ENCODE data around the gene MRPS27. TPM values are rescaled to one million over a fixed set of nuclear protein-coding genes. Genes with fewer than 3 reads are reported as not detected.
A peak's percentile ranks its signal among the peaks of the same experiment; 100 is the strongest.

The MRPS27 gene
- total RNA-seq, 2 experiments from 2014 or later, result 25.0 to 26.1 TPM

GRCh38 chr5:72347801-72348308 lies 27.8 kb upstream of the MRPS27 start:
- peaks cover 51% of the 10 kb centered on the region for H3K36me3 Mint-ChIP-seq (ENCODE audit: low read depth)
- no peak for ATAC-seq (ENCODE audit: poor library complexity)

GRCh38 chr5:72346398-72346797 lies 26.4 kb upstream of the MRPS27 start:
- no peaks in the 10 kb centered on the region for H3K9me3 Mint-ChIP-seq
- H3K27me3 Mint-ChIP-seq, result no peaks in the 10 kb centered on the region
- no peak for ATAC-seq (ENCODE audit: poor library complexity)
- Histone ChIP-seq H3K9me3 (ENCODE audit: control insufficient read depth in 1 of 2, insufficient read depth in 1 of 2, low read length in 2 of 2) (no peaks in the 10 kb centered on the region), H3K4me3 (ENCODE audit: low read length) (no peak overlapping the region), H3K4me1 (ENCODE audit: insufficient read depth, low read length) (no peaks in the 10 kb centered on the region), H3K36me3 (ENCODE audit: insufficient read depth, low read length) (peaks cover 21% of the 10 kb centered on the region), H3K27ac (ENCODE audit: low read depth in 1 of 2, low read length in 2 of 2) (no peak overlapping the region), H3K27me3 (ENCODE audit: control insufficient read depth in 1 of 2, insufficient read depth in 2 of 2, low read length in 2 of 2) (no peaks in the 10 kb centered on the region)
- DNase-seq, result no peak
- ChIA-PET POLR2A (no interaction called here), CTCF (no interaction called here)
- intact Hi-C loops (cut with DNase I, micrococcal nuclease), result no loop called here
- H3K4me3 Mint-ChIP-seq, result no peak overlapping the region
- H3K4me1 Mint-ChIP-seq (ENCODE audit: low read depth), result peaks cover 9% of the 10 kb centered on the region
- no peak overlapping the region for H3K27ac Mint-ChIP-seq
- no peak for TF ChIP-seq CTCF (IDR thresholded peaks at IDR 0.05)
- H3K36me3 Mint-ChIP-seq (ENCODE audit: low read depth), result peaks cover 50% of the 10 kb centered on the region

More at GRCh38 chr5:72347801-72348308, 27.8 kb upstream of the MRPS27 start:
- Histone ChIP-seq H3K9me3 (ENCODE audit: control insufficient read depth in 1 of 2, insufficient read depth in 1 of 2, low read length in 2 of 2) (no peaks in the 10 kb centered on the region), H3K4me3 (ENCODE audit: low read length) (no peak overlapping the region), H3K4me1 (ENCODE audit: insufficient read depth, low read length) (no peaks in the 10 kb centered on the region), H3K36me3 (ENCODE audit: insufficient read depth, low read length) (peaks cover 13% of the 10 kb centered on the region), H3K27me3 (ENCODE audit: control insufficient read depth in 1 of 2, insufficient read depth in 2 of 2, low read length in 2 of 2) (no peaks in the 10 kb centered on the region), H3K27ac (ENCODE audit: low read depth in 1 of 2, low read length in 2 of 2) (no peak overlapping the region)
- ChIA-PET POLR2A (no interaction called here), CTCF (no interaction called here)
- Mint-ChIP-seq H3K27me3 (no peaks in the 10 kb centered on the region), H3K9me3 (no peaks in the 10 kb centered on the region), H3K4me3 (no peak overlapping the region), H3K27ac (no peak overlapping the region), H3K4me1 (ENCODE audit: low read depth) (peaks cover 9% of the 10 kb centered on the region)
- peak in 2 of 14 experiments; percentile 9 to 29 for DNase-seq
- intact Hi-C loops (cut with DNase I, micrococcal nuclease), result no loop called here
- no peak for TF ChIP-seq CTCF (IDR thresholded peaks at IDR 0.05)

GRCh38 chr5:72338689-72339209 lies 18.7 kb upstream of the MRPS27 start:
- ChIA-PET POLR2A (no interaction called here), CTCF (no interaction called here)
- H3K4me3 ChIP-seq (ENCODE audit: low read length), result no peak overlapping the region
- no peaks in the 10 kb centered on the region for H3K9me3 Mint-ChIP-seq
- H3K36me3 ChIP-seq (ENCODE audit: insufficient read depth, low read length), result peaks cover 42% of the 10 kb centered on the region
- H3K4me1 ChIP-seq (ENCODE audit: insufficient read depth, low read length), result no peaks in the 10 kb centered on the region
- no peaks in the 10 kb centered on the region for H3K27me3 Mint-ChIP-seq
- no peaks in the 10 kb centered on the region for H3K4me1 Mint-ChIP-seq (ENCODE audit: low read depth)
- H3K36me3 Mint-ChIP-seq (ENCODE audit: low read depth), result peaks cover 79% of the 10 kb centered on the region
- H3K4me3 Mint-ChIP-seq, result no peak overlapping the region
- ATAC-seq (ENCODE audit: poor library complexity) (no peak), DNase-seq (no peak)
- no peak for TF ChIP-seq CTCF (IDR thresholded peaks at IDR 0.05)
- H3K9me3 ChIP-seq (ENCODE audit: control insufficient read depth in 1 of 2, insufficient read depth in 1 of 2, low read length in 2 of 2), result no peaks in the 10 kb centered on the region
- intact Hi-C loops (cut with DNase I, micrococcal nuclease), result no loop called here
- no peak overlapping the region for H3K27ac Mint-ChIP-seq
- no peaks in the 10 kb centered on the region for H3K27me3 ChIP-seq (ENCODE audit: control insufficient read depth in 1 of 2, insufficient read depth in 2 of 2, low read length in 2 of 2)
- no peak overlapping the region for H3K27ac ChIP-seq (ENCODE audit: low read depth in 1 of 2, low read length in 2 of 2)

Measured in CD4-positive, alpha-beta T cell (primary cell).